Subcutaneous abdominal adipose tissue (tissue), 5 donors: ENCODE results near the gene SMAD1.

Source experiments
- H3K27ac ChIP-seq: one replicate; pipeline ENCODE4 v1.7.0; 2013; ENCODE audit warnings: low read depth, mild to moderate bottlenecking, inconsistent platforms, low read length, moderate library complexity
- H3K27me3 ChIP-seq, 5 donors: one replicate each; pipeline ENCODE4 v1.7.0; 2013; ENCODE audit warnings: low read length in 5 of 5, inconsistent platforms in 1 of 5; ENCODE audit not compliant: control insufficient read depth in 5 of 5, insufficient read depth in 4 of 5
- H3K36me3 ChIP-seq, 5 donors: one replicate each; pipeline ENCODE4 v1.7.0; 2013; ENCODE audit warnings: low read length in 5 of 5; ENCODE audit not compliant: control insufficient read depth in 5 of 5, insufficient read depth in 5 of 5
- H3K4me1 ChIP-seq, 5 donors: one replicate each; pipeline ENCODE4 v1.7.0; 2013; ENCODE audit warnings: low read length in 5 of 5, mild to moderate bottlenecking in 3 of 5, moderate library complexity in 1 of 5; ENCODE audit not compliant: control insufficient read depth in 5 of 5, insufficient read depth in 5 of 5
- H3K4me3 ChIP-seq, 5 donors: one replicate each; pipeline ENCODE4 v1.7.0; 2013; ENCODE audit warnings: low read length in 5 of 5, low read depth in 1 of 5
- H3K9ac ChIP-seq, 5 donors: one replicate each; pipeline ENCODE4 v1.7.0; 2013; ENCODE audit warnings: low read length in 5 of 5, mild to moderate bottlenecking in 4 of 5, moderate library complexity in 3 of 5
- H3K9me3 ChIP-seq, 5 donors: one replicate each; pipeline ENCODE4 v1.7.0; 2013; ENCODE audit warnings: low read length in 5 of 5; ENCODE audit not compliant: control insufficient read depth in 5 of 5
- donor health status: healthy.
- donor health status: healthy.
- donor health status: healthy.
- donor health status: healthy.
- donor health status: healthy.

SMAD1 gene

DNA sequence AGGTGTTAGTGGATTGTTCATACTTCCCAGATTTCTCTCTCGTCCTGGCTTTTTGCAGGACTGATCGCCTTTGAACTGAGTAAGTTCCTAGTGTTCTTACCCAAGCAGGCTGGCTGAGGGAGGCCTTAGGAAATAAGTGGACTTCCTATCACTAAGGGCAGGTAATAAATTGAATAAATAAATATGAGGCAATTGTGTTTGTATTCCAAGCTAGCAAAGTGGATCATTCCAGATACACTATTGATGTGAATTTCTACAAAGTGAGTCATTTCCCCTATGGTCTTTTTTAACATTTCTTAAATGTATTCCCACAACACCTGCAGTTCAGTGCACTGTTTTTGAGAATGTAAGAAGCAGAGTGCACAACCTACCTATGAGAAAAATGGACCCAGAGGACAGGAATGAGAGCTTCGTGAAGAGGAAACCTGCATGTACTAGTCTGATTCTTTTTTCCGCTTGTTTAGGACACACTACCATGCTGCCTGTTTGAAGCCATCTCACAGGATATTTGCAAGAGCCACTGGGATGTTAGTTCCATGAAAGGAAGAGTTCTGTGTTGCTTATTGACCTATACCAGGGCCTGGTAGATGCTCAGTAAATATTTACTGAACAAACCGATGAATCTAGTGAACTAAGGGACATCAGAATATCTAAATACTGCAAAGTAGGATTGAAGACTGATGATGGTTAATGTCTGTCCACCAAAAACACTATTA is 29.0 kb upstream of the SMAD1 start:
- Histone ChIP-seq H3K4me1 (no peaks in the 10 kb centered on the region), H3K27ac (no peak overlapping the region), H3K4me3 (no peak overlapping the region), H3K27me3 (peaks cover 0 to 2% (median 0%) of the 10 kb centered on the region in 5 donors), H3K9ac (no peak overlapping the region), H3K36me3 (no peaks in the 10 kb centered on the region), H3K9me3 (peaks cover 0 to 3% (median 0%) of the 10 kb centered on the region in 5 donors)

DNA sequence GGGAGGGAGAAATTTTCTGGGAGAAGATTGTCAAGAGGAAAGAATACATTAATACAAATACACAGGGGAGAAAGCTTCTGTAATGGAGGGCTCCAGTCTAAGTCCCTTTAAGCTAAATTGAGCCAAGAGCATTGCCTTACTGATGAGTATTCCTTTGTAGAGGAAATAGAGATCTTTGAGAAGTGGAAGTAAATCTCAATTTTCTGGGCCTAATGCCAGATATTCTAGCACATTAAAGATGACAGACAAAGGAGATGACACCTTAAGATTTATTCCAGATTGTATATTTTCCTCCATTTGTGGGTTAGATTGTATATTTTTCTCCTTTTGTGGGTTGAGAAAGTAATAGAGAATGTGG is 28.5 kb upstream of the SMAD1 start:
- Histone ChIP-seq H3K4me1 (no peaks in the 10 kb centered on the region), H3K9me3 (peaks cover 0 to 7% (median 0%) of the 10 kb centered on the region in 5 donors), H3K27me3 (peaks cover 0 to 2% (median 0%) of the 10 kb centered on the region in 5 donors), H3K4me3 (no peak overlapping the region), H3K27ac (no peak overlapping the region), H3K36me3 (no peaks in the 10 kb centered on the region), H3K9ac (no peak overlapping the region)

- Histone ChIP-seq H3K9me3 (peaks cover 3 to 9% (median 6%) of the 10 kb centered on the region in 5 donors), H3K27ac (no peak overlapping the region), H3K4me1 (no peaks in the 10 kb centered on the region), H3K9ac (no peak overlapping the region), H3K27me3 (no peaks in the 10 kb centered on the region), H3K36me3 (no peaks in the 10 kb centered on the region), H3K4me3 (no peak overlapping the region)
These were observed 8.4 kb upstream of the SMAD1 start for GRCh38 chr4:145473203-145473602.

GRCh38 chr4:145480257-145480656 is 1.4 kb upstream of the SMAD1 start:
- H3K27me3 ChIP-seq: no peaks in the 10 kb centered on the region
- H3K4me3 ChIP-seq: no peak overlapping the region
- H3K36me3 ChIP-seq: no peaks in the 10 kb centered on the region
- H3K4me1 ChIP-seq: peaks cover 4 to 23% (median 15%) of the 10 kb centered on the region in 5 donors
- no peak overlapping the region for H3K27ac ChIP-seq
- H3K9ac ChIP-seq: no peak overlapping the region
- no peaks in the 10 kb centered on the region for H3K9me3 ChIP-seq

GRCh38 chr4:145481942-145482208 is 222 bp downstream of the SMAD1 start:
- no peaks in the 10 kb centered on the region for H3K9me3 ChIP-seq
- peak overlapping the region in 3 of 5 donors; percentile 59 to 82 (median 76) for H3K9ac ChIP-seq
- peak overlapping the region; percentile 92 for H3K27ac ChIP-seq
- no peaks in the 10 kb centered on the region for H3K27me3 ChIP-seq
- H3K4me3 ChIP-seq: peak overlapping the region in 4 of 5 donors; percentile 77 to 94 (median 84)
- H3K36me3 ChIP-seq: no peaks in the 10 kb centered on the region
- peaks cover 4 to 27% (median 15%) of the 10 kb centered on the region in 5 donors for H3K4me1 ChIP-seq

DNA sequence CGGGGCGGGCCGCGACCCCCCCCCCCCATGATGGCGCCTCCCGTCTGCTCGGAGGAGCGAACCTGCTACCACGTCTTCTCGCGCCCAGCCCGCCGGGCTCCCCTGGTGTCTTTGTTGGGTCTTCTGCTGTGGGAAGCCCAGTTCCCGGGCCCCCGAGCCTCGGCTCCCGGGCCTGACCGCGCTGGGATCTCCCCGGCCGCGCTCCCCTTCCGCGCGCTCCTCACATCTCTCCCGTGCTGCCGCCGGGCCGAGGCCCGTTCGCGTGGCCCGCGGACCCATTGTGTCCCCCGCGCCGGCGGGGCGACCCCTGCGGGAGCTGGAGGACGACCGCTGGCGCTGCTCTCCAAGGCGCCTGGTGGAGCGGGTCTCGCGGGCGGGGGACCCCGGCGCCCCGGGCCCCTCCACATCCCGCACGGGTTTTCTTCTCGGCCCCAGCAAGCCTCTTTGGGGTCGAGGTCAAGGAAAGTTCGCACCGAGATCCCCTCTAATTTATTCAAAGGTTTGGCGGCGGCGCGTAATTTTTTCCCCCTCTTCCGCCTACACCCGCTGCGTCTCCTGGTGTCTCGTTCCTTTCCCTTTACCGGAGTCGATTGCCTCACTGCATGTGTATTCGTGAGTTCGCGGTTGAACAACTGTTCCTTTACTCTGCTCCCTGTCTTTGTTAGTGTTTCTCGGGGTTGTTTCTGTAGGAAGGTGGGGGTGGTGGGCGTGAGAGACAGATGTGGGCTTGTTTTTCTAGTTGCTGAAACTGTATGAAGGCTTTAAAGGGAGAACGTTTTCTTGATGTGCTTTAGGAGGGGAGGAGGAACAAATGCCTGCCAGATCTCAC is 770 bp downstream of the SMAD1 start:
- Histone ChIP-seq H3K27ac (peak overlapping the region; percentile 92), H3K4me1 (peaks cover 4 to 30% (median 15%) of the 10 kb centered on the region in 5 donors), H3K9me3 (no peaks in the 10 kb centered on the region), H3K36me3 (no peaks in the 10 kb centered on the region), H3K27me3 (no peaks in the 10 kb centered on the region), H3K9ac (peak overlapping the region; percentile 59 to 82 (median 68)), H3K4me3 (peak overlapping the region; percentile 77 to 95 (median 87))

DNA sequence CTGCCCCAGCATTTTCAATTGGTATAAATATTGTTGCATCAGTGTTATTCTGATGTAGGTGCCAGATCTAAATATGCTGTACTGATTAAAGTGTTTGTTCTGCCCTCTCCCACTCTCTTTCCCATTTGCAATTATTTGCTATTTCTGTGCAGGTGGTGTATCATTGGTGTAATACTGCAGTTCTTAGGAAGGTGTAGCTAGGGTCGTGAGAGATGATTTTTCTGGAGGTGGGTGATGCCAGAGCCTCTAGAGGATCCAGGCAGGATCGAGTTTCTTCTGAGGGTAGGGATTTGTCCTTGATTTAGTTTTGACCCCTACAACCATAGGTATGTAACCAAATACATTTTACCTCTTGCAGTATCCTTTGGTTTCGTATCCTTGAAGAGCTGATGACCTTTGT is 1.9 kb downstream of the SMAD1 start:
- peaks cover 4 to 37% (median 15%) of the 10 kb centered on the region in 5 donors for H3K4me1 ChIP-seq
- H3K27me3 ChIP-seq: no peaks in the 10 kb centered on the region
- peak overlapping the region in 4 of 5 donors; percentile 36 to 89 (median 75) for H3K9ac ChIP-seq
- H3K4me3 ChIP-seq: peak overlapping the region in 4 of 5 donors; percentile 77 to 95 (median 88)
- no peaks in the 10 kb centered on the region for H3K9me3 ChIP-seq
- H3K36me3 ChIP-seq: no peaks in the 10 kb centered on the region
- H3K27ac ChIP-seq: peak overlapping the region; percentile 92

DNA sequence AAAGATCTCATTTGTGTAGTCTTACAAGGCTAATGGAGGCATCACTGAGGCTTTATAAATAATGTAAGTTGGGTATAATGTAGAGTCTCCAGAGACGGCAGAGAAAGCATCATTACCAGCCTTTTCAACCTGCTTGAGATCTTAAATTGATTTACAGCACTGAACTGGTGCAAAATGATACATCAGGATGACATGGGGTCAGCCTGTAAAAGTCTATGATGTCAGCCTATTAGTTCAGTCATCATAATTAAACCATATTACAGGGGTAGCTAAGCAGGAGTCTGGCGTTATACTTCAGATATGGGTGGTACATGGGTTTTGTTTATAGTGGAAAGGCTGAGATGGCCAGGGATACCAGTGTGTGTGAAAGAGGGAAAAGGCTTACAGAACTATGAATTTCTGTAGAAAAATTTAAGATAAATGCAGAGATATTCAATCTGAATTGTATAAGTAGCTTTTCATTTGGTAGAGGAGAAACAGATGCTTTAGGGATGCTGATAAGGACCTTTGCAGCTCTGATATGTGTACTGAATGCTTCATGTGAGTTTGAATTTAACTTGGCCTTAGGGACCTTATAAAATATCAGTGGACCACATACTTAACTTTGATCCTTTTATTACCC is 2.7 kb downstream of the SMAD1 start:
- Histone ChIP-seq H3K9me3 (no peaks in the 10 kb centered on the region), H3K4me1 (peaks cover 4 to 43% (median 15%) of the 10 kb centered on the region in 5 donors), H3K27ac (peak overlapping the region; percentile 92), H3K4me3 (peak overlapping the region in 4 of 5 donors; percentile 77 to 95 (median 88)), H3K27me3 (no peaks in the 10 kb centered on the region), H3K9ac (peak overlapping the region in 3 of 5 donors; percentile 41 to 68 (median 47)), H3K36me3 (no peaks in the 10 kb centered on the region)

DNA sequence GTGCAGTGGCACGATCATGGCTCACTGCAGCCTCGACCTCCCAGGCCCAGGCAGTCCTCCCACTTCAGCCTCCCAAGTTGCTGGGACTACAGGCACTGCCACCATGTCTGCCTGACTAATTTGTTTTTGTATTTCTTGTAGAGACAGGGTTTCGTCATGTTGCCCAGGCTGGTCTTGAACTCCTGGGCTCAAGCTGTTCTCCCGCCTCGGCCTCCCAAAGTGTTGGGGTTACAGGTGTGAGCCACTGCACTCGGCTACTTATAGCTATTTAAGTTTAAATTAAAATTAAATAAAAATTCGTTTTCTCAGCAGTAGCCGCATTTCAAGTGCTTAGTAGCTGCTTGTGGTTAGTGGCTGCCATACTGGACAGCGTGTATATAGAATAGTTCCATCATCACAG is 3.5 kb downstream of the SMAD1 start:
- no peaks in the 10 kb centered on the region for H3K27me3 ChIP-seq
- H3K9me3 ChIP-seq: no peaks in the 10 kb centered on the region
- H3K36me3 ChIP-seq: no peaks in the 10 kb centered on the region
- H3K4me3 ChIP-seq: peak overlapping the region in 1 of 5 donors; percentile 77
- H3K27ac ChIP-seq: no peak overlapping the region
- H3K9ac ChIP-seq: no peak overlapping the region
- H3K4me1 ChIP-seq: peaks cover 4 to 43% (median 15%) of the 10 kb centered on the region in 5 donors

- Histone ChIP-seq H3K36me3 (no peaks in the 10 kb centered on the region), H3K4me3 (no peak overlapping the region), H3K4me1 (peaks cover 0 to 40% (median 10%) of the 10 kb centered on the region in 5 donors), H3K9me3 (no peaks in the 10 kb centered on the region), H3K27ac (no peak overlapping the region), H3K27me3 (no peaks in the 10 kb centered on the region), H3K9ac (no peak overlapping the region)
These were observed 5.0 kb downstream of the SMAD1 start for GRCh38 chr4:145486603-145487002.
